NCI-H2081 treated with DMSO at 0.1 percent for 48 hours (cell line): ENCODE results near the gene CYGB.
A peak's percentile ranks its signal among the peaks of the same experiment; 100 is the strongest.
"Not testable (repeated sequence)": the region's sequence is repeated elsewhere in the genome, so short reads cannot be mapped to it uniquely, and the experiment has no call there.

Source experiments
- DNase-seq: peaks from one replicate; lab custom pipeline; 2025; lab: John Stamatoyannopoulos, UW

CYGB gene

GRCh38 chr17:76567634-76568432 is 30.3 kb upstream of the CYGB start:
- no peak for DNase-seq

GRCh38 chr17:76566988-76567431 is 29.5 kb upstream of the CYGB start:
- no peak for DNase-seq

- DNase-seq = no peak
Measured at GRCh38 chr17:76566613-76566943, 29.1 kb upstream of the CYGB start.

- no peak for DNase-seq
Measured at GRCh38 chr17:76565728-76566612, 28.5 kb upstream of the CYGB start.

- DNase-seq = not testable (repeated sequence)
Measured at GRCh38 chr17:76564991-76565727, 27.6 kb upstream of the CYGB start.

GRCh38 chr17:76563359-76563758 is 25.9 kb upstream of the CYGB start:
- DNase-seq = not testable (repeated sequence)

- no peak for DNase-seq
Measured at GRCh38 chr17:76562734-76563148, 25.2 kb upstream of the CYGB start.

GRCh38 chr17:76561799-76562268 is 24.3 kb upstream of the CYGB start:
- no peak for DNase-seq

GRCh38 chr17:76561332-76561731 is 23.8 kb upstream of the CYGB start:
- DNase-seq = no peak

GRCh38 chr17:76560877-76561221 is 23.3 kb upstream of the CYGB start:
- DNase-seq = no peak

GRCh38 chr17:76560036-76560876 is 22.7 kb upstream of the CYGB start:
- no peak for DNase-seq

GRCh38 chr17:76559460-76559859 is 22.0 kb upstream of the CYGB start:
- DNase-seq = not testable (repeated sequence)

- DNase-seq = no peak
Measured at GRCh38 chr17:76558198-76559095, 20.9 kb upstream of the CYGB start.

GRCh38 chr17:76557368-76558197 is 20.1 kb upstream of the CYGB start:
- DNase-seq = peak; percentile 96

- DNase-seq = no peak
Measured at GRCh38 chr17:76556765-76557367, 19.4 kb upstream of the CYGB start.

- DNase-seq = no peak
Measured at GRCh38 chr17:76554131-76554530, 16.6 kb upstream of the CYGB start.

- no peak for DNase-seq
Measured at GRCh38 chr17:76553178-76553908, 15.8 kb upstream of the CYGB start.

- no peak for DNase-seq
Measured at GRCh38 chr17:76551685-76552084, 14.2 kb upstream of the CYGB start.
